Loucy (cell line): Measurements from ENCODE around the gene FOXC2.

Source experiments
- H2AFZ ChIP-seq: fragments of 200-600 bp; sonication (generic); 2 replicates; pipeline ENCODE4 v1.6.0; 2016; ENCODE audit warnings: antibody characterized with exemption, mild to moderate bottlenecking, low read length, moderate library complexity
- H3F3A ChIP-seq: fragments of 200-600 bp; 2 replicates; pipeline ENCODE4 v1.6.0; 2016; ENCODE audit warnings: antibody characterized with exemption, low read depth, mild to moderate bottlenecking
- H3K27me3 ChIP-seq: fragments of 200-600 bp; sonication (generic); 2 replicates; pipeline ENCODE4 v1.6.1; 2014; ENCODE audit warnings: low read length, mild to moderate bottlenecking; ENCODE audit not compliant: insufficient read depth, poor library complexity, severe bottlenecking
- H3K36me3 ChIP-seq: fragments of 200-600 bp; sonication (generic); 2 replicates; pipeline ENCODE4 v1.6.1; 2016; ENCODE audit warnings: low read length; ENCODE audit not compliant: insufficient read depth
- H3K4me1 ChIP-seq: fragments of 200-600 bp; sonication (generic); 2 replicates; pipeline ENCODE4 v1.5.1; 2014; ENCODE audit warnings: low read length, mild to moderate bottlenecking; ENCODE audit not compliant: insufficient read depth, poor library complexity, severe bottlenecking
- H3K4me2 ChIP-seq: fragments of 200-600 bp; sonication (generic); 2 replicates; pipeline ENCODE4 v1.6.0; 2014; ENCODE audit warnings: antibody characterized with exemption, low read length, low read depth, mild to moderate bottlenecking; ENCODE audit not compliant: poor library complexity, severe bottlenecking
- H3K4me3 ChIP-seq: fragments of 200-600 bp; sonication (generic); 2 replicates; pipeline ENCODE4 v1.5.1; 2014; ENCODE audit warnings: low read length, mild to moderate bottlenecking, mixed read lengths; ENCODE audit not compliant: poor library complexity, severe bottlenecking
- H3K79me2 ChIP-seq: fragments of 200-600 bp; sonication (generic); 2 replicates; pipeline ENCODE4 v1.6.1; 2014; ENCODE audit warnings: low read length; ENCODE audit not compliant: insufficient read depth
- H3K9ac ChIP-seq: fragments of 200-600 bp; sonication (generic); 2 replicates; pipeline ENCODE4 v1.6.0; 2014; ENCODE audit warnings: mild to moderate bottlenecking, low read depth, low read length, moderate library complexity; ENCODE audit not compliant: poor library complexity, severe bottlenecking
- H3K9me2 ChIP-seq: fragments of 200-600 bp; sonication (generic); replicated peaks from 2 replicates; pipeline ENCODE4 v1.6.1; 2016; ENCODE audit warnings: low read depth, low read length, mixed read lengths
- H3K9me3 ChIP-seq: fragments of 200-600 bp; sonication (generic); 2 replicates; pipeline ENCODE4 v1.6.1; 2014; ENCODE audit warnings: mild to moderate bottlenecking, antibody characterized with exemption, low read length, low read depth; ENCODE audit not compliant: insufficient read depth
- H4K20me1 ChIP-seq: fragments of 200-600 bp; sonication (generic); 2 replicates; pipeline ENCODE4 v1.6.0; 2014; ENCODE audit warnings: antibody characterized with exemption, low read length, mild to moderate bottlenecking; ENCODE audit not compliant: insufficient read depth, poor library complexity, severe bottlenecking
- EZH2phosphoT487 ChIP-seq: fragments of 200-600 bp; IDR thresholded peaks from 2 replicates; pipeline ENCODE4 v1.6.1; 2018; ENCODE audit warnings: antibody characterized with exemption, mild to moderate bottlenecking, moderate library complexity, borderline replicate concordance
- TF ChIP-seq, protein P1 (sequence below): fragments of 200-600 bp; sonication (generic); conservative IDR thresholded peaks from 2 replicates; pipeline ENCODE4 v1.5.1; 2014; ENCODE audit warnings: mild to moderate bottlenecking, antibody characterized with exemption, low read length

The FOXC2 gene

DNA sequence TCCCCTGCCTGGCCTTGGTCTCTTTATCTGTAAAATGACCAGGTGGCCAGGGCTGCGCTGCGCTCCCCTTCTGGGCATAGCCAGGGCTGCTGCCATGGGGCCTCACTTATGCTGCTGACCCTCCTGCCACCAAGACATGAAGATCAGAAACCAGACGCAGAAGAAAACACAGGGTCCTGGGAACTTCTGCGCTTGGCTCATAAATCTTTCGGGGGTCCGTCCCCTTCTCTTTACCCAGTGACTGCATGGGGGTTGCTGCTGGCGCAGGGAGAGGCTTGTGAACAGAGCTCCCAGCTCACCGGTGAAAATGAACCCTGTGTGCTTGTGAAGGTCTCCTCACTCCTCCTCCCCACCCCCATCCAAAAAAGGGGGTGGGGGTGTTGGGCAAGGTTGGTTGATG, 6.0 kb downstream of the FOXC2 start:
- no peak overlapping the region for H3K4me2 ChIP-seq
- H3K36me3 ChIP-seq = no peaks in the 10 kb centered on the region
- no peaks in the 10 kb centered on the region for H4K20me1 ChIP-seq
- H3K9me3 ChIP-seq = no peaks in the 10 kb centered on the region
- H3F3A ChIP-seq = no peaks in the 10 kb centered on the region
- H3K4me3 ChIP-seq = no peak overlapping the region
- no peaks in the 10 kb centered on the region for H3K9me2 ChIP-seq
- H2AFZ ChIP-seq = no peak overlapping the region
- TF ChIP-seq EZH2phosphoT487 = no peak
- TF ChIP-seq, protein P1, sequence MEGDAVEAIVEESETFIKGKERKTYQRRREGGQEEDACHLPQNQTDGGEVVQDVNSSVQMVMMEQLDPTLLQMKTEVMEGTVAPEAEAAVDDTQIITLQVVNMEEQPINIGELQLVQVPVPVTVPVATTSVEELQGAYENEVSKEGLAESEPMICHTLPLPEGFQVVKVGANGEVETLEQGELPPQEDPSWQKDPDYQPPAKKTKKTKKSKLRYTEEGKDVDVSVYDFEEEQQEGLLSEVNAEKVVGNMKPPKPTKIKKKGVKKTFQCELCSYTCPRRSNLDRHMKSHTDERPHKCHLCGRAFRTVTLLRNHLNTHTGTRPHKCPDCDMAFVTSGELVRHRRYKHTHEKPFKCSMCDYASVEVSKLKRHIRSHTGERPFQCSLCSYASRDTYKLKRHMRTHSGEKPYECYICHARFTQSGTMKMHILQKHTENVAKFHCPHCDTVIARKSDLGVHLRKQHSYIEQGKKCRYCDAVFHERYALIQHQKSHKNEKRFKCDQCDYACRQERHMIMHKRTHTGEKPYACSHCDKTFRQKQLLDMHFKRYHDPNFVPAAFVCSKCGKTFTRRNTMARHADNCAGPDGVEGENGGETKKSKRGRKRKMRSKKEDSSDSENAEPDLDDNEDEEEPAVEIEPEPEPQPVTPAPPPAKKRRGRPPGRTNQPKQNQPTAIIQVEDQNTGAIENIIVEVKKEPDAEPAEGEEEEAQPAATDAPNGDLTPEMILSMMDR = no peak
- H3K79me2 ChIP-seq = no peaks in the 10 kb centered on the region
- H3K4me1 ChIP-seq = no peaks in the 10 kb centered on the region
- H3K27me3 ChIP-seq = no peaks in the 10 kb centered on the region
- no peak overlapping the region for H3K9ac ChIP-seq

DNA sequence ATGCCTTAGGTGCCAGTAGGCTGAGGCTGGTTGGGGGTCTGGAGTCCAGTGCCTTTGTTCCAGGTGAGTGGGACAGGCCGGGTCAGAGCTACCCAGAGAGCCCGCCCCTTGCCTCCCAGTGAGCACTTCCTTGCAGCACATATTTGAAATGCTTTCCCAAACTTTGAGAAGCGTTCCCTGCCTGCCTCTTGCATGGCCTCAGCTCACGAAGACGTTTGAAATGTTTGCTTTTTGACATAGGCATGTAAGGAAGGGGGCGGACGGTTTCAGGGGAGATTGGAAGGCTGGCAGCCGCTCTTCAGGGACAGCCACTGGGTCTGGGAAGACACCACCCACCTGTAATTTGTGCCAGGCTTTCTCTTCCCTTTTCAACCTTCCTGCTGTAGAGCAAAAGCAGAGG, 6.6 kb downstream of the FOXC2 start:
- Histone ChIP-seq H3K79me2 (no peaks in the 10 kb centered on the region), H4K20me1 (no peaks in the 10 kb centered on the region), H3F3A (no peaks in the 10 kb centered on the region), H3K4me1 (no peaks in the 10 kb centered on the region), H2AFZ (no peak overlapping the region), H3K4me2 (no peak overlapping the region), H3K27me3 (no peaks in the 10 kb centered on the region), H3K4me3 (no peak overlapping the region), H3K36me3 (no peaks in the 10 kb centered on the region), H3K9me2 (no peaks in the 10 kb centered on the region), H3K9me3 (no peaks in the 10 kb centered on the region), H3K9ac (no peak overlapping the region)
- no peak for TF ChIP-seq EZH2phosphoT487
- TF ChIP-seq, protein P1 = no peak

DNA sequence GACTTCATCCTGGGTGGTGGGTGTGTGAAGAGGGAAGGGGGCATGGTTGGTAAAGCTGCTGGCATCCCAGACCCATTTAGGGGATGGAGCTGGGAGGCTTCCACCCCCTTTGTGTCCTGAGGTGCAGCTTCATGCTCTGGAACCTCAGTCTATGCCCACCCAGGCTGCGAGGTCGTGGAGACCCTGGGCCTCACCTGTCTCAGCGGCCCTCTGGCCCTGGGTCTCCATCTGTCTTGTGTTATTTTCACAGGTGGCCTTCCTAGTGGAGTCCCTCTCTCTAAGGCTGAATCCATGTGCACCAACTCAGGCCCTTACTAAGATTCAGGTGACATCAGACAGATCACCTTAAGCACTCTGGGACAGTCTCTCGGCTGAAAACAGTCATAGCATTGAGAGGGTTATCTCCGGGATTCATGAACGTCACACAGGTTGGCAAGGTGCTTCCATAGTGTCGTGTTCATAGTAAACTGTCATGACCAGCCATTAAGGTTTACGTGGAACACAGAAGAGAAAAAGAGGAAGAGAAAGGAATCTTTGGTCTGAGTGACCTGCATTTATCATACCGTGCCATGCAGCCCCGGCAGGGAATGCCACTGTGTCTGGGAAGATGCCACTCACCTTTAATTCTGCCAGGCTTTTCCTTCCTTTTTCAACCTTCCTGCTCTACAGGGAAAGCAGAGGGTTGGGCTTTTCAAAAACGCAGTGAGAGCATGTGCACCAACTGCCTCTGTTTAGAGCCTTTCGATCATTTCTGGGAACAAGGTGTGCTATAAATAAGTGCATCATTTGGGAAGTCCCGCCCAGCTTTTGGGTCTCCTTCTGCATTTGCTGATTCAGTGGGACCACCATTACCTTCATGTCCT, 7.2 kb downstream of the FOXC2 start:
- H3K9ac ChIP-seq = no peak overlapping the region
- no peaks in the 10 kb centered on the region for H3K4me1 ChIP-seq
- no peaks in the 10 kb centered on the region for H3K36me3 ChIP-seq
- no peaks in the 10 kb centered on the region for H3K9me2 ChIP-seq
- H3F3A ChIP-seq = no peaks in the 10 kb centered on the region
- H2AFZ ChIP-seq = no peak overlapping the region
- no peaks in the 10 kb centered on the region for H3K79me2 ChIP-seq
- no peaks in the 10 kb centered on the region for H3K9me3 ChIP-seq
- no peak overlapping the region for H3K4me3 ChIP-seq
- no peaks in the 10 kb centered on the region for H3K27me3 ChIP-seq
- no peak overlapping the region for H3K4me2 ChIP-seq
- TF ChIP-seq EZH2phosphoT487 = no peak
- TF ChIP-seq, protein P1 = no peak
- H4K20me1 ChIP-seq = no peaks in the 10 kb centered on the region
